A549 (cell line): Measurements from ENCODE around the gene TRIM50.

Source experiments
- CTCF ChIP-seq: fragments of >200 bp; sonication (Bioruptor Twin); formaldehyde crosslinking; IDR thresholded peaks from 3 replicates; pipeline ENCODE4 v1.5.1; 2016
- POLR2A ChIP-seq: IDR thresholded peaks from 2 replicates; pipeline ENCODE4 v1.6.1; 2012; ENCODE audit warnings: mild to moderate bottlenecking, low read length
- RFX5 ChIP-seq: fragments of 450-650 bp; IDR thresholded peaks from 2 replicates; pipeline ENCODE4 v1.7.1; 2014; ENCODE audit warnings: antibody characterized with exemption, mild to moderate bottlenecking, moderate library complexity
- ZC3H11A ChIP-seq: fragments of 450-650 bp; IDR thresholded peaks from 2 replicates; pipeline ENCODE4 v1.6.1; 2014; ENCODE audit warnings: antibody characterized with exemption, mild to moderate bottlenecking

DNA sequence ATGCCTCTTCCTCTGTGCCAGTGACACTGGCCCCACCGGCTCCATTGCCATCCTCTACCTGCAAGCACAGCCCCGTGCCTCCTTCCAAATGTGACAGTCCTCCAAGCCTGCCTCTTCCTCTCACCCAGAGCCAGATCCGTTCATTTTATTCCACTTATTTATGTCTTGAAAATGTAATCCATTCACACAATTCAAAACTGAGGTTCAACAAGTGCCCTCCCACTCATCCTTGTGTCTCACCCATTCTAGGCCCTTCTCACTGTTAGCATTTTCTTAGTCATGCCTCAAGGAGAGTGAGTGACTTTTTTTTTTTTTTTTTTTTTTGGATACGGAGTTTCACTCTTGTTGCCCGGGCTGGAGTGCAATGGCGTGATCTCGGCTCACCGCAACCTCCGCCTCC, 41.7 kb upstream of the TRIM50 start:
- TF ChIP-seq POLR2A = no peak
- TF ChIP-seq CTCF = no peak
- TF ChIP-seq RFX5 = no peak
- TF ChIP-seq ZC3H11A = no peak
